Spleen (tissue), 11 donors: ENCODE data around the gene STRIT1. TPM values are rescaled to one million over a fixed set of nuclear protein-coding genes. Genes with fewer than 3 reads are reported as not detected.

Source experiments
- DNase-seq: peaks from one replicate; pipeline ENCODE4 v3.0.0-alpha.2; 2020
- H3K27ac ChIP-seq, 8 donors: fragments of 200-600 bp; sonication (generic) in 7 of 8; 1 replicate in 4 of 8; 2 replicates in 4 of 8; pipeline versions ENCODE4 v1.5.0 to v1.8.0; 2016 to 2021; ENCODE audit warnings: inconsistent platforms in 4 of 8, mild to moderate bottlenecking in 4 of 8, moderate library complexity in 1 of 8
- H3K27me3 ChIP-seq, 7 donors: fragments of 200-600 bp; sonication (generic) in 6 of 7; replicated peaks in 1 of 7; 1 replicate in 4 of 7; 2 replicates in 3 of 7; pipeline versions ENCODE4 v1.5.0 to v1.8.0; 2016 to 2021; ENCODE audit warnings: inconsistent platforms in 3 of 7, mild to moderate bottlenecking in 1 of 7
- H3K36me3 ChIP-seq, 6 donors: fragments of 200-600 bp; sonication (generic) in 5 of 6; 1 replicate in 4 of 6; 2 replicates in 2 of 6; pipeline versions ENCODE4 v1.5.0 to v1.8.0; 2016 to 2021; ENCODE audit warnings: inconsistent platforms in 2 of 6
- H3K4me1 ChIP-seq, 6 donors: fragments of 200-600 bp; sonication (generic) in 5 of 6; 1 replicate in 3 of 6; 2 replicates in 3 of 6; pipeline versions ENCODE4 v1.5.0 to v1.8.0; 2016 to 2021; ENCODE audit warnings: inconsistent platforms in 3 of 6
- H3K4me3 ChIP-seq, 8 donors: fragments of 200-600 bp; sonication (generic) in 7 of 8; 1 replicate in 4 of 8; 2 replicates in 4 of 8; pipeline versions ENCODE4 v1.5.0 to v1.8.0; 2016 to 2021; ENCODE audit warnings: inconsistent platforms in 4 of 8, mild to moderate bottlenecking in 4 of 8, moderate library complexity in 2 of 8
- H3K9me3 ChIP-seq, 8 donors: fragments of 200-600 bp; sonication (generic) in 7 of 8; 1 replicate in 4 of 8; 2 replicates in 4 of 8; pipeline versions ENCODE4 v1.5.0 to v1.8.0; 2016 to 2021; ENCODE audit warnings: inconsistent platforms in 4 of 8
- POLR2A ChIP-seq, 3 donors: fragments of 450-650 bp; IDR thresholded peaks; one replicate each; pipeline ENCODE4 v1.5.1; 2017; ENCODE audit warnings: antibody characterized with exemption in 3 of 3, mild to moderate bottlenecking in 1 of 3
- POLR2AphosphoS5 ChIP-seq, 3 donors: sonication (generic); formaldehyde crosslinking; IDR thresholded peaks; one replicate each; pipeline ENCODE4 v1.5.1; 2017; ENCODE audit warnings: antibody characterized with exemption in 3 of 3
- WGBS, 5 donors: extraction: QIAGEN DNeasy Blood & Tissue Kit in 3 of 5; methylation state at CpG; one replicate each; pipeline versions ENCODE4 v1.1.5 to v1.1.7; 2013 to 2018; 5-methylcytosine and 5-hydroxymethylcytosine counted together
- intact Hi-C: fragments of 100-400 bp; cut with DNase I; formaldehyde crosslinking; loops from one replicate; pipeline ENCODE4 v1.15.0; 2023; ENCODE audit warnings: low total_unique reads
- polyA plus RNA-seq, 3 donors: library from polyadenylated mRNA; stranded (reverse); fragments of 200-250 nt; gene quantifications; one replicate each; pipeline ENCODE4 v1.2.1, GENCODE V29; 2013
- total RNA-seq, 7 donors: library from RNA; depleted of rRNA in 3 of 7; stranded (reverse); fragments of >200 nt in 3 of 7; fragmentation: NEBNext Ultra II Directional in 4 of 7; extraction: Animal tissue kit (Norgen Biotek cat#: 25700) in 4 of 7; gene quantifications; one replicate each; pipeline versions ENCODE4 v1.1.0 to v1.2.1, GENCODE V29; 2016 to 2021
- TF ChIP-seq, protein P1 (sequence below), 11 experiments: fragments of 200-600 bp in 7 of 11; fragments of 450-650 bp in 4 of 11; sonication (generic) in 4 of 11; IDR thresholded peaks in 8 of 11; conservative IDR thresholded peaks in 3 of 11; 1 replicate in 7 of 11; 2 replicates in 4 of 11; pipeline versions ENCODE4 v1.4.0 to v1.8.0; 2016 to 2021; ENCODE audit warnings: antibody characterized with exemption in 11 of 11, inconsistent platforms in 4 of 11, mild to moderate bottlenecking in 1 of 11
- donor health status: healthy with polysubstance abuse.
- donor health status: DM: no; HTN: no; CAD: no; lungs with moderate emphysema.
- donor health status: DM: no; HTN: no; CAD: no.
- donor health status: Bipolar disorder and iron deficiency.
- donor health status: healthy.
- donor health status: DM: no; HTN: no; CAD: no.
- donor health status: DM: yes; HTN: yes; CAD: no.

STRIT1 gene
- total and polyA plus RNA-seq, 10 donors = 0.43 TPM; not detected in 9

DNA sequence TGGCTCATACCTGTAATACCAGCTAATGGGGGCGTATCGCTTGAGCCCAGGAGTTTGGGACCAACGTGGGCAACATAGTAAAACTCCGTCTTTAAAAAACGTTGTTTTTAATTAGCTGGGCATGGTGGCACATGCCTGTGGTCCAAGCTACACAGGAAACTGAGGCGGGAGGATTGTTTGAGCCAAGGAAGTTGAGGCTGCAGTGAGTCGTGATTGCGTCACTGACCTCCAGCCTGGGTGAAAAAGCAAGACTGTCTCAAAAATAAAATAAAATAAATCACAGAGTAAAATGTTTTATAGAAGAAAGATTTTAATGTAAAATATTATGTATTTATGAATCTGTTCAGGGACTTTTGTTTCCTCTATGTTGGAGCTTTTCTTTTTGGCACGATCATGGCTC lies 15.3 kb upstream of the STRIT1 start:
- TF ChIP-seq POLR2AphosphoS5 (IDR thresholded peaks at IDR 0.05) (no peak), POLR2A (IDR thresholded peaks at IDR 0.05) (no peak)
- TF ChIP-seq, protein P1, sequence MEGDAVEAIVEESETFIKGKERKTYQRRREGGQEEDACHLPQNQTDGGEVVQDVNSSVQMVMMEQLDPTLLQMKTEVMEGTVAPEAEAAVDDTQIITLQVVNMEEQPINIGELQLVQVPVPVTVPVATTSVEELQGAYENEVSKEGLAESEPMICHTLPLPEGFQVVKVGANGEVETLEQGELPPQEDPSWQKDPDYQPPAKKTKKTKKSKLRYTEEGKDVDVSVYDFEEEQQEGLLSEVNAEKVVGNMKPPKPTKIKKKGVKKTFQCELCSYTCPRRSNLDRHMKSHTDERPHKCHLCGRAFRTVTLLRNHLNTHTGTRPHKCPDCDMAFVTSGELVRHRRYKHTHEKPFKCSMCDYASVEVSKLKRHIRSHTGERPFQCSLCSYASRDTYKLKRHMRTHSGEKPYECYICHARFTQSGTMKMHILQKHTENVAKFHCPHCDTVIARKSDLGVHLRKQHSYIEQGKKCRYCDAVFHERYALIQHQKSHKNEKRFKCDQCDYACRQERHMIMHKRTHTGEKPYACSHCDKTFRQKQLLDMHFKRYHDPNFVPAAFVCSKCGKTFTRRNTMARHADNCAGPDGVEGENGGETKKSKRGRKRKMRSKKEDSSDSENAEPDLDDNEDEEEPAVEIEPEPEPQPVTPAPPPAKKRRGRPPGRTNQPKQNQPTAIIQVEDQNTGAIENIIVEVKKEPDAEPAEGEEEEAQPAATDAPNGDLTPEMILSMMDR (IDR thresholded peaks at IDR 0.05 in 8 of 11, conservative IDR thresholded peaks at IDR 0.05 in 3 of 11) = no peak
- no peaks in the 10 kb centered on the region for H3K27me3 ChIP-seq
- no peaks in the 10 kb centered on the region for H3K36me3 ChIP-seq
- intact Hi-C loops = no loop called here
- no peak for DNase-seq
- no peaks in the 10 kb centered on the region for H3K4me1 ChIP-seq
- WGBS, 5 donors = 65 to 85% (median 76%) methylated on average over 9 of the region's 9 CpGs
- H3K27ac ChIP-seq = no peak overlapping the region
- no peaks in the 10 kb centered on the region for H3K9me3 ChIP-seq
- no peak overlapping the region for H3K4me3 ChIP-seq

DNA sequence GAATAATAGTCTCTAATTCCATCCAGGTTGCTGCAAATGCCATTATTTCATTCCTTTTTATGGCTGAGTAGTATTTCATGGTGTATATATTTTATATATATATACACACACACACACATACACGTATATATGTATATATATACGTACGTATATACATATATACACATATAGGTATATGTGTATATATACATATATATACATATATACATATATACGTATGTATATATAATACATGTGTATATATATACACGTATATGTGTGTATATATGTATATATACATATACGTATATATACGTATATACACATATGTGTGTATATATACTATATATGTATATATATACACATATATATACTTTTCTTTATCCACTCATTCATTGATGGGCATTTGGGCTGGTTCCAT lies 13.7 kb upstream of the STRIT1 start:
- H3K36me3 ChIP-seq = no peaks in the 10 kb centered on the region
- no peaks in the 10 kb centered on the region for H3K27me3 ChIP-seq
- H3K4me1 ChIP-seq = no peaks in the 10 kb centered on the region
- WGBS, 5 donors = 89 to 96% (median 94%) methylated on average over 7 of the region's 7 CpGs
- DNase-seq = no peak
- no peak overlapping the region for H3K4me3 ChIP-seq
- intact Hi-C loops = no loop called here
- no peaks in the 10 kb centered on the region for H3K9me3 ChIP-seq
- H3K27ac ChIP-seq = no peak overlapping the region
- TF ChIP-seq, protein P1 (IDR thresholded peaks at IDR 0.05 in 8 of 11, conservative IDR thresholded peaks at IDR 0.05 in 3 of 11) = no peak
- TF ChIP-seq POLR2AphosphoS5 (IDR thresholded peaks at IDR 0.05) (no peak), POLR2A (IDR thresholded peaks at IDR 0.05) (no peak)

DNA sequence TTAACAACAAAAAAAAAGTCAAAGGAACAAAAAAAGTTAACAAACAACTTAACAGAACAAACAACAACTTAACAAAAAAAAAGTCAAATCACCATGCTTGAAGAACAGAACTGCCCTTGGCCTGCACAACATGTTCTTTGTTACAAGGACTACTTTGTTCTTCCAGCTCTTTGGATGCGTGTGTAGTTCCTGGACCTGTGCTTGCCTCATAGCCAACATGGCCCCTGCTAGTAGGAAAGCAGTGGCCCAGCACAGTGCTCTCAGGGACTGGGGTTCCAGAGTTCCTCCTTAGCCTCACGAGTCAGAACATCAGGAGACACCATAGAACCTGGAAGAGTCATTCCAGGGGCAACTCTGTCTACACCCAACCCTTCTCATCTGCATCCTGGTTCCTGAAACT lies 10.9 kb upstream of the STRIT1 start:
- Histone ChIP-seq H3K27ac (no peak overlapping the region), H3K9me3 (no peaks in the 10 kb centered on the region), H3K36me3 (no peaks in the 10 kb centered on the region), H3K4me1 (no peaks in the 10 kb centered on the region), H3K4me3 (no peak overlapping the region), H3K27me3 (no peaks in the 10 kb centered on the region)
- no peak for TF ChIP-seq POLR2AphosphoS5 (IDR thresholded peaks at IDR 0.05)
- TF ChIP-seq, protein P1 (IDR thresholded peaks at IDR 0.05 in 8 of 11, conservative IDR thresholded peaks at IDR 0.05 in 3 of 11) = no peak
- TF ChIP-seq POLR2A (IDR thresholded peaks at IDR 0.05) = no peak
- 80 to 92% (median 86%) methylated on average over 2 of the region's 2 CpGs for WGBS, 5 donors
- no peak for DNase-seq
- intact Hi-C loops = no loop called here

DNA sequence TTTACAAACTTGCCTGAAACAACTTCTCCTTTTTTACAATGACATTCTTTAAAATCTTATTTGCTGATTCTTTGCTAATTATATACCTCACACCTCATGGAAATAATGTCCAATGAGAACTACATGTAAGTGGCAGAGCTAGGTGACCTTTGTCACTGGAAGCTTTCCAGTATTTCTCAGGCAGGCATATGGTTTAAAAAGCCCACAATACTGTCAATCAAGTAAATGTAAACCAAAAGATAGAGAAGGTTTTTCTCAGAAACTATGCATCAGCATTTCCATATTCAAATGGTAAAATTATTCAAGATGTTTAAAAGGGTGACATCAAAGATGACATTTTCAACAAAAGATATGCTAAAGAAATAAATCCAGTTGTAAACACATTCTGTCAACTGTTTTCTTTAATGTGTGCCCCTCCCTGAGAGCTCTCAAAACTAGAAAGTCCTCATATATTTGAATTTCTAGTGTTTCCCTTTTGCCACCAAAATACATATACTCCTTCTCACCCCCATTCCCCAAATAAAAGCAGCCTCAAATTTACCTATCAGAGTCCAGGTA lies 10.1 kb upstream of the STRIT1 start:
- Histone ChIP-seq H3K27ac (no peak overlapping the region), H3K9me3 (no peaks in the 10 kb centered on the region), H3K4me3 (no peak overlapping the region), H3K36me3 (no peaks in the 10 kb centered on the region), H3K4me1 (no peaks in the 10 kb centered on the region), H3K27me3 (no peaks in the 10 kb centered on the region)
- intact Hi-C loops = no loop called here
- TF ChIP-seq POLR2AphosphoS5 (IDR thresholded peaks at IDR 0.05) (no peak), POLR2A (IDR thresholded peaks at IDR 0.05) (no peak)
- TF ChIP-seq, protein P1 (IDR thresholded peaks at IDR 0.05 in 8 of 11, conservative IDR thresholded peaks at IDR 0.05 in 3 of 11) = no peak
- DNase-seq = no peak
